ACC112 (cell line): ENCODE measurements around the gene EIF1AY.
A peak's percentile ranks its signal among the peaks of the same experiment; 100 is the strongest.
"Not testable (repeated sequence)": the region's sequence is repeated elsewhere in the genome, so short reads cannot be mapped to it uniquely, and the experiment has no call there.

Source experiments
- H2AFZ ChIP-seq: fragments of 200-600 bp; sonication (generic); one replicate; pipeline ENCODE4 v1.6.0; 2017; ENCODE audit warnings: antibody characterized with exemption, low read length; ENCODE audit not compliant: unreplicated experiment
- H3K27ac ChIP-seq: fragments of 200-600 bp; sonication (generic); 2 replicates; pipeline ENCODE4 v1.5.1; 2014; ENCODE audit warnings: low read depth, mild to moderate bottlenecking, antibody characterized with exemption, low read length, moderate library complexity
- H3K27me3 ChIP-seq: fragments of 200-600 bp; sonication (generic); 2 replicates; pipeline ENCODE4 v1.6.1; 2014; ENCODE audit warnings: mild to moderate bottlenecking, antibody characterized with exemption, low read length, moderate library complexity, mixed read lengths; ENCODE audit not compliant: insufficient read depth
- H3K36me3 ChIP-seq: fragments of 200-600 bp; sonication (generic); 2 replicates; pipeline ENCODE4 v1.6.1; 2016; ENCODE audit warnings: mild to moderate bottlenecking, antibody characterized with exemption, low read length, moderate library complexity, mixed read lengths; ENCODE audit not compliant: insufficient read depth
- H3K4me1 ChIP-seq: fragments of 200-600 bp; sonication (generic); one replicate; pipeline ENCODE4 v1.6.1; 2016; ENCODE audit warnings: low read length, mixed read lengths; ENCODE audit not compliant: insufficient read depth, unreplicated experiment, control insufficient read depth
- H3K4me3 ChIP-seq: fragments of 200-600 bp; sonication (generic); 2 replicates; pipeline ENCODE4 v1.5.1; 2014; ENCODE audit warnings: mild to moderate bottlenecking, low read depth, low read length
- H3K79me2 ChIP-seq: fragments of 200-600 bp; sonication (generic); one replicate; pipeline ENCODE4 v1.6.0; 2016; ENCODE audit warnings: low read length; ENCODE audit not compliant: control insufficient read depth, unreplicated experiment, insufficient read depth

Gene EIF1AY

GRCh38 chrY:20575531-20576121 lies at the start of gene EIF1AY:
Gene EIF1AY, plus strand, starts transcription at chrY:20575776. Its CDS starts 96 bp downstream, at chrY:20575872.
- Histone ChIP-seq H2AFZ (peak within 1 kb of the TSS; percentile 79), H3K79me2 (peaks cover 42% of the 10 kb centered on the region), H3K27ac (peak within 1 kb of the TSS; percentile 85), H3K4me1 (peaks cover 6% of the 10 kb centered on the region), H3K27me3 (no peaks in the 10 kb centered on the region), H3K36me3 (no peaks in the 10 kb centered on the region; the same call in 1 of the 2 replicates), H3K4me3 (peak within 1 kb of the TSS; percentile 87)

GRCh38 chrY:20528435-20528834 lies 47.1 kb upstream of the EIF1AY start:
- Histone ChIP-seq H3K36me3 (no peaks in the 10 kb centered on the region), H3K4me3 (no peak overlapping the region), H3K27me3 (no peaks in the 10 kb centered on the region), H3K27ac (no peak overlapping the region), H3K79me2 (no peaks in the 10 kb centered on the region), H3K4me1 (no peaks in the 10 kb centered on the region), H2AFZ (no peak overlapping the region)

GRCh38 chrY:20538186-20538585 lies 37.4 kb upstream of the EIF1AY start:
- H3K27ac ChIP-seq = no peak overlapping the region

DNA sequence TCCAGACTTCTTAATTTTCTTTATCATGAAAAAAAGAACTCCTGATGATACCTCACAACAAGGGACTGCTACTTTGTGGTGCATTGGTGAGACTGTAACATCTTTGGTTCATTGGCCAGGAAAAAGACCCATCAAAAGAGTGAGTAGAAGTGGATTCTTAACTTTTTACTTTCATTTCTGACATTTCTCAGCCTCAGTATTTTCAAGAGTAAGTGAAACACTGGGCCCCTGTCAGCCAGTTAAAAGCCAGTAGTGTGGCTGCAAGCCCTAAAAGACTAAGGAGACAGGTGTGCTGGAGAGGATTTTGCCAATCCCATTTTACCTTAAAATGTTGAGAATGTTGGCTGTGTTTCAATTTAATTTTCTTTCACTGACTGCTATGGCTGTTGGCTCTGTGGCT lies 36.6 kb upstream of the EIF1AY start:
- Histone ChIP-seq H3K27me3 (no peaks in the 10 kb centered on the region), H3K4me1 (no peaks in the 10 kb centered on the region), H2AFZ (no peak overlapping the region), H3K79me2 (no peaks in the 10 kb centered on the region), H3K4me3 (0 out of 2 replicates have a peak overlapping the region, but pooled peaks have one; percentile 8), H3K36me3 (no peaks in the 10 kb centered on the region), H3K27ac (no peak overlapping the region)

More at GRCh38 chrY:20538186-20538585, 37.4 kb upstream of the EIF1AY start:
- H3K36me3 ChIP-seq = no peaks in the 10 kb centered on the region
- no peaks in the 10 kb centered on the region for H3K4me1 ChIP-seq
- no peaks in the 10 kb centered on the region for H3K27me3 ChIP-seq
- no peaks in the 10 kb centered on the region for H3K79me2 ChIP-seq
- H2AFZ ChIP-seq = no peak overlapping the region
- H3K4me3 ChIP-seq = no peak overlapping the region

DNA sequence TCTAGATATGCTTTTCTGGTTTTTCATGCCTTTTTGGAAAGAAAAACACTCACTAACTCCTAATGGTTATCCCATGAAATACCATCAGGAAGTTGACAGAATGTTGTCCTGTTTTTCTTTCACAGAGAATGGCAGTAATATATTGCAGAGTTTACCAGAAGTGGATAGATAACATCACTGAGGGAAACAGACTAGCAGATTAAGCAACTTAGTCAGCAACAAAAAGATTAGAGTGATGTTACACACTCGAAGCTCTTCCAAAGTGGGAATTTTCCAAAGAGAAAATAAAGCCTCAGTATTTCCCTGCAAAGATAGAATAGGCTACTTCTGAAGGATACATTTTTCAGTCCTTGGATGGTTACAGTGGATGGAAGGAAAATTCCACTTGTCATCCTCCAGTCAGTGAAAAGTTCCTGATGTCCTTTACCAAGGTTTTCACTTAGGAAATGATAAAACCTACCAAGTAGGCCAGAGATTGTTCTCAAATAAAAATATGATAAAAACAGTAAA lies 31.1 kb upstream of the EIF1AY start:
- no peaks in the 10 kb centered on the region for H3K27me3 ChIP-seq
- no peaks in the 10 kb centered on the region for H3K4me1 ChIP-seq
- H3K36me3 ChIP-seq = no peaks in the 10 kb centered on the region

GRCh38 chrY:20546071-20546470 lies 29.5 kb upstream of the EIF1AY start:
- Histone ChIP-seq H3K4me1 (no peaks in the 10 kb centered on the region), H3K4me3 (no peak overlapping the region), H3K27me3 (no peaks in the 10 kb centered on the region), H3K27ac (no peak overlapping the region), H3K36me3 (no peaks in the 10 kb centered on the region), H3K79me2 (no peaks in the 10 kb centered on the region), H2AFZ (no peak overlapping the region)

More for the DNA sequence above, 31.1 kb upstream of the EIF1AY start:
- no peaks in the 10 kb centered on the region for H3K79me2 ChIP-seq
- H2AFZ ChIP-seq = no peak overlapping the region
- H3K4me3 ChIP-seq = no peak overlapping the region
- H3K27ac ChIP-seq = no peak overlapping the region

GRCh38 chrY:20549289-20549688 lies 26.3 kb upstream of the EIF1AY start:
- Histone ChIP-seq H2AFZ (no peak overlapping the region), H3K36me3 (no peaks in the 10 kb centered on the region), H3K27ac (no peak overlapping the region), H3K27me3 (no peaks in the 10 kb centered on the region), H3K4me3 (no peak overlapping the region), H3K4me1 (no peaks in the 10 kb centered on the region), H3K79me2 (no peaks in the 10 kb centered on the region)

GRCh38 chrY:20551840-20552239 lies 23.7 kb upstream of the EIF1AY start:
- Histone ChIP-seq H3K27me3 (no peaks in the 10 kb centered on the region), H3K36me3 (no peaks in the 10 kb centered on the region), H3K4me1 (no peaks in the 10 kb centered on the region), H2AFZ (no peak overlapping the region), H3K4me3 (no peak overlapping the region), H3K27ac (no peak overlapping the region), H3K79me2 (no peaks in the 10 kb centered on the region)

- H2AFZ ChIP-seq, H3K79me2 ChIP-seq, H3K27ac ChIP-seq, H3K4me3 ChIP-seq, H3K4me1 ChIP-seq, H3K27me3 ChIP-seq, H3K36me3 ChIP-seq: not testable (repeated sequence)
These were observed 22.7 kb upstream of the EIF1AY start for GRCh38 chrY:20552764-20553323.

- Histone ChIP-seq H3K27me3 (no peaks in the 10 kb centered on the region), H2AFZ (no peak overlapping the region), H3K27ac (no peak overlapping the region), H3K4me3 (no peak overlapping the region), H3K79me2 (no peaks in the 10 kb centered on the region), H3K36me3 (no peaks in the 10 kb centered on the region), H3K4me1 (no peaks in the 10 kb centered on the region)
These were observed 19.8 kb upstream of the EIF1AY start for GRCh38 chrY:20555820-20556219.

DNA sequence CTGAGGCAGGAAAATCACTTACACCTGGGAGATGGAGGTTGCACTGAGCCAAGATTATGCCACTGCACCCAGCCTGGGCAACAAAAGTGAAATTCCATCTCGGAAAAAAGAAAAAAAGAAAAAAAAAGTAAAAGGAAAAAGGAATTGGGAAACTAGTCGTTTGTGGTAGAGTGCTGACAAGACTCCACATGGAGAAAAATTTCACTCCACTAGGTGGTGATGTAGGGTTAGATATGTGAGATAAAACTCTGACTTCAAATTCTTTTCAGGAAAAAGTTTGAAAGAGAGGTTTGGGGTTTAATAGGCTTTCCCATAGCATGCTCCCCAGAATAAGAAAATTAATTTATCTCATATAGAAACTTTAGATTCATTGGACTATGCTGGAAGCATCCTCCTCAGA lies 16.9 kb upstream of the EIF1AY start:
- no peak overlapping the region for H3K27ac ChIP-seq
- H2AFZ ChIP-seq = no peak overlapping the region
- H3K36me3 ChIP-seq = no peaks in the 10 kb centered on the region
- no peaks in the 10 kb centered on the region for H3K79me2 ChIP-seq
- H3K4me1 ChIP-seq = no peaks in the 10 kb centered on the region
- H3K4me3 ChIP-seq = no peak overlapping the region
- H3K27me3 ChIP-seq = no peaks in the 10 kb centered on the region
